WTC11 (cell line): ENCODE results near the gene FLOT2. TPM values are rescaled to one million over a fixed set of nuclear protein-coding genes. Genes with fewer than 3 reads are reported as not detected.

Source experiments
- ATAC-seq: fragments of 200-7000 bp; cut with Tn5 transposase; 2 replicates; pipeline ENCODE4 v1.10.0; 2021; ENCODE audit warnings: mild to moderate bottlenecking, moderate library complexity
- CTCF ChIA-PET: fragments of 300-600 bp; sonication (Branson Sonifier 250); formaldehyde crosslinking; loops from one replicate; lab custom pipeline; 2021; ENCODE audit warnings: antibody characterized with exemption; lab: Charles Lee
- POLR2A ChIA-PET: fragments of 350-600 bp; sonication (Branson Sonifier 250); formaldehyde crosslinking; loops from one replicate; lab custom pipeline; 2021; ENCODE audit warnings: antibody characterized with exemption; lab: Charles Lee
- DNase-seq: peaks from one replicate; pipeline ENCODE4 v3.0.0; 2021; ENCODE audit warnings: low spot score
- H3K27ac Mint-ChIP-seq: 2 replicates; pipeline ENCODE4 v1.8.0; 2021; ENCODE audit warnings: mixed read lengths
- H3K27me3 Mint-ChIP-seq: 2 replicates; pipeline ENCODE4 v1.8.0; 2021; ENCODE audit warnings: low read depth, mild to moderate bottlenecking, moderate library complexity, mixed read lengths
- H3K36me3 Mint-ChIP-seq: 2 replicates; pipeline ENCODE4 v1.8.0; 2021; ENCODE audit warnings: mixed read lengths
- H3K4me1 Mint-ChIP-seq: 2 replicates; pipeline ENCODE4 v1.8.0; 2022; ENCODE audit warnings: mixed read lengths
- H3K4me3 Mint-ChIP-seq: 2 replicates; pipeline ENCODE4 v1.8.0; 2021; ENCODE audit warnings: mild to moderate bottlenecking, moderate library complexity, mixed read lengths
- H3K9me3 Mint-ChIP-seq: 2 replicates; pipeline ENCODE4 v1.8.0; 2021; ENCODE audit warnings: mixed read lengths
- AFF4 ChIP-seq: sonication (generic); formaldehyde crosslinking; IDR thresholded peaks from 2 replicates; pipeline ENCODE4 v1.8.1; 2023; ENCODE audit warnings: mild to moderate bottlenecking, missing genetic modification reagents, borderline replicate concordance
- CREB1 ChIP-seq: sonication (generic); formaldehyde crosslinking; IDR thresholded peaks from 2 replicates; pipeline ENCODE4 v1.8.0; 2023; ENCODE audit warnings: mild to moderate bottlenecking, missing genetic modification reagents
- CTCF ChIP-seq: fragments of 200-600 bp; IDR thresholded peaks from 2 replicates; pipeline ENCODE4 v1.8.0; 2022; ENCODE audit warnings: antibody characterized with exemption
- FOXP4 ChIP-seq: sonication (generic); formaldehyde crosslinking; IDR thresholded peaks from 2 replicates; pipeline ENCODE4 v1.8.0; 2022; ENCODE audit warnings: mild to moderate bottlenecking, missing genetic modification reagents
- MAX ChIP-seq: sonication (generic); formaldehyde crosslinking; IDR thresholded peaks from 2 replicates; pipeline ENCODE4 v1.8.0; 2022; ENCODE audit warnings: mild to moderate bottlenecking, missing genetic modification reagents
- MLX ChIP-seq: sonication (generic); formaldehyde crosslinking; IDR thresholded peaks from 2 replicates; pipeline ENCODE4 v1.8.1; 2023; ENCODE audit warnings: mild to moderate bottlenecking, missing genetic modification reagents, moderate library complexity
- MXD4 ChIP-seq: fragments of 250-450 bp; sonication (Bioruptor Pico); IDR thresholded peaks from 2 replicates; pipeline ENCODE4 v1.8.0; 2021; ENCODE audit warnings: mild to moderate bottlenecking, moderate library complexity, borderline replicate concordance
- NFATC4 ChIP-seq: fragments of 250-450 bp; sonication (Bioruptor Pico); IDR thresholded peaks from 2 replicates; pipeline ENCODE4 v1.9.0; 2021; ENCODE audit warnings: mild to moderate bottlenecking
- NR1H2 ChIP-seq: sonication (generic); formaldehyde crosslinking; IDR thresholded peaks from 2 replicates; pipeline ENCODE4 v1.9.0; 2021; ENCODE audit warnings: mild to moderate bottlenecking, moderate library complexity, missing genetic modification reagents
- PREB ChIP-seq: sonication (generic); formaldehyde crosslinking; IDR thresholded peaks from 2 replicates; pipeline ENCODE4 v1.8.1; 2022; ENCODE audit warnings: mild to moderate bottlenecking, missing genetic modification reagents, moderate library complexity, borderline replicate concordance
- SOX15 ChIP-seq: fragments of 250-450 bp; sonication (Bioruptor Pico); IDR thresholded peaks from 2 replicates; pipeline ENCODE4 v1.9.0; 2021; ENCODE audit warnings: mild to moderate bottlenecking
- SP1 ChIP-seq: sonication (generic); formaldehyde crosslinking; conservative IDR thresholded peaks from 2 replicates; pipeline ENCODE4 v1.8.1; 2022; ENCODE audit warnings: missing genetic modification reagents
- TCF7 ChIP-seq: sonication (generic); formaldehyde crosslinking; IDR thresholded peaks from 2 replicates; pipeline ENCODE4 v1.8.0; 2022; ENCODE audit warnings: mild to moderate bottlenecking, low read depth, missing genetic modification reagents, moderate library complexity
- TEAD1 ChIP-seq: sonication (generic); formaldehyde crosslinking; IDR thresholded peaks from 2 replicates; pipeline ENCODE4 v1.8.0; 2022; ENCODE audit warnings: mild to moderate bottlenecking, missing genetic modification reagents
- USF2 ChIP-seq: sonication (generic); formaldehyde crosslinking; IDR thresholded peaks from 2 replicates; pipeline ENCODE4 v1.8.1; 2023; ENCODE audit warnings: mild to moderate bottlenecking, missing genetic modification reagents, moderate library complexity
- ZMAT4 ChIP-seq: fragments of 250-450 bp; sonication (Bioruptor Pico); IDR thresholded peaks from 2 replicates; pipeline ENCODE4 v1.9.0; 2021; ENCODE audit warnings: mild to moderate bottlenecking
- ZNF121 ChIP-seq: sonication (generic); formaldehyde crosslinking; IDR thresholded peaks from 2 replicates; pipeline ENCODE4 v1.8.0; 2023; ENCODE audit warnings: missing genetic modification reagents
- ZNF232 ChIP-seq: sonication (generic); formaldehyde crosslinking; IDR thresholded peaks from 2 replicates; pipeline ENCODE4 v1.8.0; 2022; ENCODE audit warnings: mild to moderate bottlenecking, missing genetic modification reagents
- ZNF263 ChIP-seq: sonication (generic); formaldehyde crosslinking; IDR thresholded peaks from 2 replicates; pipeline ENCODE4 v1.8.1; 2022; ENCODE audit warnings: low read depth, mild to moderate bottlenecking, moderate library complexity, missing genetic modification reagents
- ZNF425 ChIP-seq: fragments of 250-450 bp; sonication (Bioruptor Pico); conservative IDR thresholded peaks from 2 replicates; pipeline ENCODE4 v1.9.0; 2021; ENCODE audit warnings: mild to moderate bottlenecking
- total RNA-seq: library from RNA; stranded (reverse); gene quantifications from 3 replicates; pipeline ENCODE4 v1.2.3, GENCODE V29; 2021

The FLOT2 gene
- total RNA-seq, 1 experiment from 2014 or later = 139 TPM

- DNase-seq (no peak), ATAC-seq (no peak)
- CTCF ChIA-PET = interaction anchor here (0.6 to 1.8 kb wide), 3 partner anchors 26 to 110 kb away, joined by 3 to 4 read pairs (median 4); no protein-coding TSS in a partner anchor
- H3K4me3 Mint-ChIP-seq = no peak overlapping the region
- TF ChIP-seq SP1 (CRISPR knock-in tag) (no peak), TEAD1 (CRISPR knock-in tag) (no peak), MAX (CRISPR knock-in tag) (no peak), CTCF (no peak), ZNF425 (no peak), TCF7 (CRISPR knock-in tag) (no peak), USF2 (CRISPR knock-in tag) (no peak), MLX (CRISPR knock-in tag) (no peak), CREB1 (no peak), ZNF121 (CRISPR knock-in tag) (no peak), NR1H2 (no peak), PREB (CRISPR knock-in tag) (no peak), ZNF263 (CRISPR knock-in tag) (no peak), NFATC4 (CRISPR knock-in tag) (no peak), ZNF232 (no peak), SOX15 (CRISPR knock-in tag) (no peak)
- H3K36me3 Mint-ChIP-seq = peaks cover 11% of the 10 kb centered on the region
- POLR2A ChIA-PET = no interaction called here
- no peak overlapping the region for H3K27ac Mint-ChIP-seq
- H3K27me3 Mint-ChIP-seq = peaks cover 15% of the 10 kb centered on the region
- H3K9me3 Mint-ChIP-seq = peaks cover 4% of the 10 kb centered on the region
- H3K4me1 Mint-ChIP-seq = peaks cover 6% of the 10 kb centered on the region; the same call in 1 of the 2 replicates
Observed at GRCh38 chr17:28874750-28875149, 22.8 kb downstream of the FLOT2 start.

GRCh38 chr17:28873839-28874238, 23.7 kb downstream of the FLOT2 start:
- peaks cover 4% of the 10 kb centered on the region for H3K9me3 Mint-ChIP-seq
- CTCF ChIA-PET = interaction anchor here (1.4 kb wide), 1 partner anchor 109 kb away, joined by 3 read pairs; no protein-coding TSS in a partner anchor
- no peak for DNase-seq
- no peak for ATAC-seq
- no peak overlapping the region for H3K27ac Mint-ChIP-seq
- H3K27me3 Mint-ChIP-seq = peaks cover 15% of the 10 kb centered on the region
- H3K36me3 Mint-ChIP-seq = peaks cover 11% of the 10 kb centered on the region
- no peak overlapping the region for H3K4me3 Mint-ChIP-seq
- POLR2A ChIA-PET = interaction anchor here (0.5 kb wide), 1 partner anchor 1153 kb away, joined by 3 read pairs; no protein-coding TSS in a partner anchor
- peaks cover under 1% of the 10 kb centered on the region; the same call in 1 of the 2 replicates for H3K4me1 Mint-ChIP-seq
- TF ChIP-seq MXD4 (no peak), ZMAT4 (CRISPR knock-in tag) (no peak), SP1 (CRISPR knock-in tag) (no peak), AFF4 (CRISPR knock-in tag) (no peak), TCF7 (CRISPR knock-in tag) (no peak), SOX15 (CRISPR knock-in tag) (no peak), FOXP4 (CRISPR knock-in tag) (no peak), MAX (CRISPR knock-in tag) (no peak), NR1H2 (no peak)
